GM21423 (cell line): Measurements from ENCODE around the gene FAAH.

Source experiments
- ATAC-seq: cut with Tn5 transposase; IDR thresholded peaks from one replicate; pipeline ENCODE4 v1.9.1; 2021; ENCODE audit warnings: mild to moderate bottlenecking, moderate library complexity; ENCODE audit not compliant: unreplicated experiment

The FAAH gene

GRCh38 chr1:46449223-46450159, 55.4 kb downstream of the FAAH start:
- no peak for ATAC-seq

GRCh38 chr1:46450160-46450517, 56.0 kb downstream of the FAAH start:
- no peak for ATAC-seq

- no peak for ATAC-seq
These were observed 58.1 kb downstream of the FAAH start for GRCh38 chr1:46451948-46452930.

GRCh38 chr1:46452931-46453325, 58.8 kb downstream of the FAAH start:
- ATAC-seq: no peak

GRCh38 chr1:46453449-46453848, 59.3 kb downstream of the FAAH start:
- no peak for ATAC-seq

- no peak for ATAC-seq
These were observed 61.8 kb downstream of the FAAH start for GRCh38 chr1:46455951-46456350.

- ATAC-seq: no peak
These were observed 62.4 kb downstream of the FAAH start for GRCh38 chr1:46456411-46456963.

GRCh38 chr1:46457178-46457577, 63.1 kb downstream of the FAAH start:
- ATAC-seq: no peak

- no peak for ATAC-seq
These were observed 64.1 kb downstream of the FAAH start for GRCh38 chr1:46458190-46458589.

GRCh38 chr1:46458846-46459245, 64.7 kb downstream of the FAAH start:
- ATAC-seq: no peak

- no peak for ATAC-seq
These were observed 65.2 kb downstream of the FAAH start for GRCh38 chr1:46459315-46459714.

GRCh38 chr1:46461017-46461808, 67.1 kb downstream of the FAAH start:
- no peak for ATAC-seq

- no peak for ATAC-seq
These were observed 67.8 kb downstream of the FAAH start for GRCh38 chr1:46461809-46462448.
